ENCODE measurements around the gene NR3C2. TPM values are rescaled to one million over a fixed set of nuclear protein-coding genes. Genes with fewer than 3 reads are reported as not detected.

NR3C2 gene
- total and polyA plus RNA-seq, 8 donors = 2.0 to 36.4 (median 16.9) TPM

- Histone ChIP-seq H3K4me1 (peaks cover 10 to 66% (median 34%) of the 10 kb centered on the region in 4 donors), H3K36me3 (peaks cover 0 to 7% (median 2%) of the 10 kb centered on the region in 4 donors)
- intact Hi-C loops (cut with DNase I; ENCODE audit: low total_unique reads) = no loop called here
Observed at GRCh38 chr4:148430854-148431253, 11.4 kb downstream of the NR3C2 start.

DNA sequence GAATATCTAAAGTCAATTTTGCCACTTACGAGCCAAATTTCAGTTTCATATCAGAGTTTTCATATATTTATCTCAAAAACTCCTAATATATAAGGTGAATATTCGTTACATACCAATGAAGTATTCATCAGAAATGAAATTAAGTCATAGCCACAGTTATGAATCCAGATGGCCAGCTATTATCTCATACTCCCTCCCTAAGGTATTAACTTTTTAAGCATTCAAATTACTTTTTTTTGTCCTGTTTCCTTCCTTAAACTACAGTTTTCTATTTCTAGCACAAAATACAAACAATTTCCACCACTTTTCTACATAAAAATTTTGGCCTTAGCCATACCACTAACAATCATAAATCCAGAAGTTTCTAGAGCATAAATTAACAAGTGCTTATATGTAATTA lies 13.0 kb downstream of the NR3C2 start:
- 84 to 92% (median 91%) methylated on average over 2 of the region's 2 CpGs for WGBS, 5 donors
- no peak overlapping the region for H3K4me3 ChIP-seq
- TF ChIP-seq CTCF (IDR thresholded peaks at IDR 0.05) = no peak
- no peak for TF ChIP-seq EP300 (IDR thresholded peaks at IDR 0.05)
- TF ChIP-seq POLR2AphosphoS5 (IDR thresholded peaks at IDR 0.05) = no peak
- TF ChIP-seq POLR2A (IDR thresholded peaks at IDR 0.05) = no peak
- peaks cover 0 to 64% (median 33%) of the 10 kb centered on the region in 4 donors for H3K4me1 ChIP-seq
- no peak overlapping the region for H3K27ac ChIP-seq
- no peaks in the 10 kb centered on the region for H3K36me3 ChIP-seq
- intact Hi-C loops (cut with DNase I; ENCODE audit: low total_unique reads) = no loop called here
- H3K9me3 ChIP-seq = no peaks in the 10 kb centered on the region
- H3K27me3 ChIP-seq = no peaks in the 10 kb centered on the region
- DNase-seq = no peak

More at GRCh38 chr4:148430854-148431253, 11.4 kb downstream of the NR3C2 start:
- H3K9me3 ChIP-seq = no peaks in the 10 kb centered on the region
- H3K27ac ChIP-seq = peak overlapping the region in 2 of 5 donors; percentile 33 to 40
- no peak overlapping the region for H3K4me3 ChIP-seq
- TF ChIP-seq POLR2A (IDR thresholded peaks at IDR 0.05) (no peak), POLR2AphosphoS5 (IDR thresholded peaks at IDR 0.05) (no peak), CTCF (IDR thresholded peaks at IDR 0.05) (no peak), EP300 (IDR thresholded peaks at IDR 0.05) (no peak)
- no peaks in the 10 kb centered on the region for H3K27me3 ChIP-seq
- peak in 1 of 2 donors; percentile 47 for DNase-seq
- WGBS, 5 donors = 42 to 61% (median 59%) methylated on average over 3 of the region's 3 CpGs

GRCh38 chr4:148426643-148427042 lies 15.6 kb downstream of the NR3C2 start:
- TF ChIP-seq CTCF (IDR thresholded peaks at IDR 0.05) (no peak), POLR2AphosphoS5 (IDR thresholded peaks at IDR 0.05) (no peak)
- H3K4me3 ChIP-seq = no peak overlapping the region

DNA sequence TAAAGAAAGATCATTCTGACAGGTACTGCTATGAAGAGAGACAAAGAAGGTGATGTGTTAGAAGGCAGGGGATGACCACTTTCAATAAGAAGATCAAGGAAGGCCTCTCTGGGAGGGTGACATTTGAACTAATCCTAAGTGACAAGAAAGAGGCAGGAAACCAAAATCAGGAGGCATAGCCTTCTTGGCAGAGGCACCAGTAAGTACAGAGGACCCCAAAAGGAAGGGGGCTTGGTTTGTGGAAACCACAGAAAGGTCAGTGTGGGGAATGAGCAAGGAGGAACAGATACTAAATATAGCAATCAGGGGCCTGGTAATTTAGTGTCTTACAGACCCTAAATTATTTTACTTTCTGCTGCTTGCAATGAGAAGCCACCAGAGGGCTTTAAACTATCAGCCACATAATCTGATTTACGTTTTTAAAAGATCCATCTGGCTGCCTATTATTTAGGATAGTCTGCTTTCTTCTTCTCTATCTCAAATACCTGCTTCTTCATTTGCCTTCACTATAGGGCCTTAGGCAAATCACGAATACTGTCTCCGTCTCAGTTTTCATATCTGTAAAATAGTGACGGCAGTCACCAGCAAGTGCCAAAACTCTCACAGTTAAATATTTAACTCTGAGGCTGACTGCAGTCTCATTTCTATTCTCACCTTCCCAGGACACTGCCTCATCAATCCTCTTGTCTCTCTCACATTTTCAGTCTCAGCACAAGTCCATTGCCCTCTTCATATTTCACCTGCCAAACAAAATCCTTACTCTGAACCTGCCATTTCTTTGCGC lies 16.7 kb downstream of the NR3C2 start:
- Histone ChIP-seq H3K9me3 (no peaks in the 10 kb centered on the region), H3K36me3 (no peaks in the 10 kb centered on the region), H3K27me3 (no peaks in the 10 kb centered on the region), H3K27ac (no peak overlapping the region), H3K4me3 (no peak overlapping the region), H3K4me1 (peaks cover 0 to 28% (median 11%) of the 10 kb centered on the region in 4 donors)
- intact Hi-C loops (cut with DNase I; ENCODE audit: low total_unique reads) = no loop called here
- no peak for TF ChIP-seq CTCF (IDR thresholded peaks at IDR 0.05)
- TF ChIP-seq POLR2A (IDR thresholded peaks at IDR 0.05) = no peak
- TF ChIP-seq EP300 (IDR thresholded peaks at IDR 0.05) = no peak
- TF ChIP-seq POLR2AphosphoS5 (IDR thresholded peaks at IDR 0.05) = no peak
- no peak for DNase-seq
- 45 to 57% (median 50%) methylated on average over 5 of the region's 5 CpGs for WGBS, 5 donors

More at GRCh38 chr4:148426643-148427042, 15.6 kb downstream of the NR3C2 start:
- Histone ChIP-seq H3K36me3 (no peaks in the 10 kb centered on the region), H3K27me3 (no peaks in the 10 kb centered on the region), H3K27ac (no peak overlapping the region), H3K4me1 (peaks cover 0 to 39% (median 16%) of the 10 kb centered on the region in 4 donors), H3K9me3 (no peaks in the 10 kb centered on the region)
- no peak for DNase-seq
- 94 to 99% (median 97%) methylated on average over 5 of the region's 5 CpGs for WGBS, 5 donors
- intact Hi-C loops (cut with DNase I; ENCODE audit: low total_unique reads) = no loop called here

Measured in stomach (tissue), 9 donors.